ENCODE measurements around the gene MTUS2. TPM values are rescaled to one million over a fixed set of nuclear protein-coding genes. Genes with fewer than 3 reads are reported as not detected.

The MTUS2 gene
- total and polyA plus RNA-seq, 2 donors (not counting 3 experiments of a cell fraction or from before 2014, with no cell fraction given): not detected

- Histone ChIP-seq H4K20me1 (replicated peaks; ENCODE audit: control insufficient read depth, extremely low read depth, insufficient read depth, low read length) (no peaks in the 10 kb centered on the region), H3K9me1 (replicated peaks; ENCODE audit: control insufficient read depth, extremely low read depth, insufficient read depth, low read length) (no peaks in the 10 kb centered on the region), H3K36me3 (ENCODE audit: control insufficient read depth in 2 of 2, extremely low read depth in 1 of 2, insufficient read depth in 2 of 2, low read length in 2 of 2) (no peaks in the 10 kb centered on the region), H3K79me2 (ENCODE audit: control insufficient read depth, insufficient read depth, low read length) (no peaks in the 10 kb centered on the region), H3K9ac (replicated peaks; ENCODE audit: extremely low read depth, insufficient read depth, low read length) (no peak overlapping the region), H3K4me2 (ENCODE audit: insufficient read depth, low read length) (no peak overlapping the region), H2AFZ (ENCODE audit: low read depth, low read length) (no peak overlapping the region), H3K4me1 (ENCODE audit: control insufficient read depth, extremely low read depth, insufficient read depth, low read length) (no peaks in the 10 kb centered on the region), H3K4me3 (replicated peaks in 1 of 3; ENCODE audit: insufficient read depth in 1 of 3, low read depth in 1 of 3, low read length in 3 of 3) (no peak overlapping the region), H3K9me3 (replicated peaks; ENCODE audit: control insufficient read depth, insufficient read depth, low read length) (no peaks in the 10 kb centered on the region), H3K27me3 (ENCODE audit: control insufficient read depth in 2 of 2, insufficient read depth in 2 of 2, low read length in 2 of 2) (no peaks in the 10 kb centered on the region), H3K27ac (ENCODE audit: insufficient read depth, low read depth, low read length) (no peak overlapping the region)
- POLR2A ChIA-PET: no interaction called here
- dilution Hi-C loops (cut with MboI; ENCODE audit: extremely low pct_ligation_motif_present, low sequenced_read_pairs): no loop called here
- FAIRE-seq (no peak), DNase-seq (ENCODE audit: low read depth, low spot score) (no peak)
- TF ChIP-seq JUN (IDR thresholded peaks at IDR 0.05; ENCODE audit: borderline replicate concordance, insufficient read depth, insufficient read length, low read depth) (no peak), POLR2AphosphoS5 (IDR thresholded peaks at IDR 0.05; ENCODE audit: insufficient read depth, low read depth, low read length) (no peak), POLR2A (IDR thresholded peaks at IDR 0.05; ENCODE audit: low read depth, low read length) (no peak), EZH2 (IDR thresholded peaks at IDR 0.05; ENCODE audit: borderline replicate concordance, low read depth, low read length, severe bottlenecking) (no peak), GATA2 (IDR thresholded peaks at IDR 0.05; ENCODE audit: insufficient read depth, insufficient read length, low read depth, low read length) (no peak), MYC (IDR thresholded peaks at IDR 0.05; ENCODE audit: low read depth, low read length) (no peak), CTCF (IDR thresholded peaks at IDR 0.05; ENCODE audit: extremely low read depth in 1 of 2, insufficient read depth in 1 of 2, low read depth in 1 of 2, low read length in 2 of 2) (no peak), FOS (IDR thresholded peaks at IDR 0.05; ENCODE audit: borderline replicate concordance, insufficient read depth, low read length) (no peak), MAX (IDR thresholded peaks at IDR 0.05; ENCODE audit: insufficient read depth, insufficient read length) (no peak)
- intact Hi-C loops (cut with micrococcal nuclease): no loop called here
- CTCF ChIA-PET: no interaction called here
- no TSS peak for BruUV-seq (replicated peaks)
Measured at GRCh38 chr13:29005035-29005762, 185.1 kb downstream of the MTUS2 start.
